Measurements from ENCODE around the gene TMEM254. TPM values are rescaled to one million over a fixed set of nuclear protein-coding genes. Genes with fewer than 3 reads are reported as not detected.
"Not testable (repeated sequence)": the region's sequence is repeated elsewhere in the genome, so short reads cannot be mapped to it uniquely, and the experiment has no call there.

TMEM254 gene
- total RNA-seq, 8 experiments from 2014 or later: 8.9 to 28.5 (median 15.1) TPM

DNA sequence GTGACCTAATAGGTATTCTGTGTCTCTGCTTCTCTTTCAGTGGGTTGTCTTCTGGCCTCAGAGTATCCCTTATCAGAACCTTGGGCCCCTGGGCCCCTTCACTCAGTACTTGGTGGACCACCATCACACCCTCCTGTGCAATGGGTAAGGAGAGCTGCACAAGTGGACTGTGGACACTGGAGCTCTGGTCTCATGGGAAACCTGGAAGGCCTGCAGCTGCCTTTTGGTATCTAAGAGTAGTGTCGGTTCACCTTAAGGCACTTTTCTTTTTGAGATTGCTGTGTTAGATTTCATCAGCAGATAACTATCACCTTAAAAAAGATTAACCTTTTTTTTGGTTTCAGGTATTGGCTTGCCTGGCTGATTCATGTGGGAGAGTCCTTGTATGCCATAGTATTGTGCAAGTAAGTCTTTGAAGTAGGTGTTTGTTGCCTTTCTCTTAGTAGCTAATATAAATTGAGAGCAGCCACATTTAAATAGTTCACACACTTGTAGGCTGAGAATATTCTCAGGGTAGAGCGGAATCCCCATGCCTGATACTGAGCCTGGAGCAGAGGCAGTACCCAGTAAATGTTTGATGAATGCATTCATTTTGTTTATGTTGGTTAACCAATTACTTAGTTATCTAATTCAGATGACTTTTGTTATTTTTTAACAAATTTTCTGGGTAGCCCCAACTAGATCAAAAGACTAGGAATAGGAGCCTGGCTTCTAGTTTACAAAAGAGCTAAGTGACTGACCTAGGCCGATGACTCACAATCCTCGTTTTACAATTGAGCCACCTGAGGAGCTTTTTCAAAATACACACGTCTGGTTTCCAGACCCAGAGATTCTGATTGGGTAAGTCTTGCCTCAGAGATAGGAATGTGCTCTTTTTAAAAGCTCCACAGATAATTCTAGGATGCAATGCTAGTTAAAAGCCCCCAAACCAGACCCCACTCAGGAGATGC lies 3.6 kb downstream of the TMEM254 start:
- in situ Hi-C loops (cut with MboI; ENCODE audit: low pct_unique_long_range_greater_than_20kb in 2 of 9, low sequenced_read_pairs in 9 of 9, unreplicated experiment in 9 of 9): no loop called here
- no peak for ATAC-seq (replicated peaks in 6 of 8)
- no peak overlapping the region for H3K4me3 ChIP-seq
- no peak overlapping the region for H3K27ac ChIP-seq
- peaks cover 3 to 8% of the 10 kb centered on the region in 2 donors for H3K4me1 ChIP-seq (replicated peaks in 1 of 2)
- 17 to 100% (median 56%) methylated on average over 1 to 5 of the region's 5 CpGs for WGBS, 10 experiments

DNA sequence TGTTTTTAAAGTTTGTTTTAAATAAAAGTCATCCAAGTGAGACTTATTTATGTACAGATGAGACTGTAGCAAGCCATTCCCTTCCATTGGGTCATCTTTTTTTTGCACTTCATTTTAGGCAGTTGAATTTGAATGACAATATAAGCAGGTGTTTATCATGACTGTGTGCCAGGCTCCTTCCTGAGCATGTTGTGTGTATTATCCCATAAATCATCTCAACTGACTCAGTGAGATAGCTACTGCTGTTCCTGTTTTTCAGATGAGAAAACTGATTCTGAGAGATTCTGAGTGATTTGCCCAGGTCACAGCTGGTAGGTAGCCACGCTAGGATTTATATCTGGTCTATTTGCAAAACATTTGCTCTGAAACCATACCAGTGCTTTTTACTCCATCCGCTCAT lies 11.7 kb downstream of the TMEM254 start:
- ATAC-seq (replicated peaks in 6 of 8): no peak
- 86 to 100% (median 91%) methylated on average over 1 to 2 of the region's 2 CpGs; no CpG with 5 or more reads in 4 of the 10 experiments for WGBS, 10 experiments
- Histone ChIP-seq H3K27ac (no peak overlapping the region), H3K4me3 (no peak overlapping the region), H3K4me1 (replicated peaks in 1 of 2) (no peaks in the 10 kb centered on the region)
- in situ Hi-C loops (cut with MboI; ENCODE audit: low pct_unique_long_range_greater_than_20kb in 2 of 9, low sequenced_read_pairs in 9 of 9, unreplicated experiment in 9 of 9): no loop called here

DNA sequence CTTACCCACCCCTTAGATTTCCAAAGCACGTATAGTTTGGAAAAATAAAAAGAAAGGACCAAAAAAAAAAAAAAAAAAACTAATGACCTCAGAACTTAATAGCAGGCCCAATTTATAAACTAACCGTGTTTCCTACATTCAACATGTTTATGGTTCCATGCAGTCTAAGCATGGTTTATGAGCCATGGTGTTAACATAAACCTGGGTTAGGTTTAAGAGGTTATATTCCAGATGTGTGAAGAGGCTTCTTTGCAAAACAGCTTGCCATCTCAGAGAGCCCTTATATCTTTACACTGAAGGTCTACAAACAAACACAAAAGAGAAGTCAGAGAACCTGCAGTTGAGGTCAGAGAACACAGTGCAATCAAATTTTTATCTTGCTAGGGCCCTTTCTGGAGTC lies 15.8 kb downstream of the TMEM254 start:
- no peak overlapping the region for H3K4me3 ChIP-seq
- ATAC-seq (replicated peaks in 6 of 8): no peak
- no peak overlapping the region for H3K27ac ChIP-seq
- no peaks in the 10 kb centered on the region for H3K4me1 ChIP-seq (replicated peaks in 1 of 2)
- WGBS, 10 experiments: 63 to 100% (median 79%) methylated on average over 1 to 2 of the region's 2 CpGs
- in situ Hi-C loops (cut with MboI; ENCODE audit: low pct_unique_long_range_greater_than_20kb in 2 of 9, low sequenced_read_pairs in 9 of 9, unreplicated experiment in 9 of 9): no loop called here

DNA sequence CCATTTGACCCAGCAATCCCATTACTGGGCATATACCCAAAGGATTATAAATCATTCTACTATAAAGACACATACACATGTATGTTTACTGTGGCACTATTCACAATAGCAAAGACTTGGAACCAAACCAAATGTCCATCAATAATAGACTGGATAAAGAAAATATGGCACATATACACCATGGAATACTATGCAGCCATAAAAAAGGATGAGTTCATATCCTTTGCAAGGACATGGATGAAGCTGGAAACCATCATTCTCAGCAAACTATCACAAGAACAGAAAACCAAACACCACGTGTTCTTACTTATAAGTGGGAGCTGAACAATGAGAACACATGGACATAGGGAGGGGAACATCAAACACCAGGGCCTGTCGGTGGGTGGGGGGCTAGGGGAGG lies 19.8 kb downstream of the TMEM254 start:
- H3K27ac ChIP-seq; ATAC-seq (replicated peaks in 6 of 8); in situ Hi-C loops (cut with MboI; ENCODE audit: low pct_unique_long_range_greater_than_20kb in 2 of 9, low sequenced_read_pairs in 9 of 9, unreplicated experiment in 9 of 9); H3K4me3 ChIP-seq; H3K4me1 ChIP-seq (replicated peaks in 1 of 2): not testable (repeated sequence)
- 57% methylated on average over 1 of the region's 2 CpGs; no CpG with 5 or more reads in 9 of the 10 experiments for WGBS, 10 experiments

DNA sequence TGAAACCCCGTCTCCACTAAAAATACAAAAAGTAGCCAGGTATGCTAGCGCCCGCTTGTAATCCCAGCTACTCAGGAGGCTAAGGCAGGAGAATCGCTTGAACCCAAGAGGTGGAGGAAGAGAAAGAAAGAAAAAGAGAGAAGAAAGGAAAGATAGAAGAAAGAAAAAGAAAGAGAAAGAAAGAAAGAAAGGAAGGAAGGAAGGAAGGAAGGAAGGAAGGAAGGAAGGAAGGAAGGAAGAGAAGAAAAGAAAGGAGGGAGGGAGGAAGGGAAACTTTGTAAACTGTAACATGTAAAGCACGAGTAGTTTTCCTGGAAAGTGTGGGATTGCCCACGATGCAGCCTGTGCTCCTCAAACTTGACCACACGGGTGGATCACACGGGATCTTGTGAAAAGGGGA lies 20.8 kb downstream of the TMEM254 start:
- H3K27ac ChIP-seq; H3K4me1 ChIP-seq (replicated peaks in 1 of 2); H3K4me3 ChIP-seq; ATAC-seq (replicated peaks in 6 of 8); in situ Hi-C loops (cut with MboI; ENCODE audit: low pct_unique_long_range_greater_than_20kb in 2 of 9, low sequenced_read_pairs in 9 of 9, unreplicated experiment in 9 of 9): not testable (repeated sequence)
- WGBS, 10 experiments: 59 to 93% (median 76%) methylated on average over 2 to 8 of the region's 8 CpGs; no CpG with 5 or more reads in 1 of the 10 experiments

DNA sequence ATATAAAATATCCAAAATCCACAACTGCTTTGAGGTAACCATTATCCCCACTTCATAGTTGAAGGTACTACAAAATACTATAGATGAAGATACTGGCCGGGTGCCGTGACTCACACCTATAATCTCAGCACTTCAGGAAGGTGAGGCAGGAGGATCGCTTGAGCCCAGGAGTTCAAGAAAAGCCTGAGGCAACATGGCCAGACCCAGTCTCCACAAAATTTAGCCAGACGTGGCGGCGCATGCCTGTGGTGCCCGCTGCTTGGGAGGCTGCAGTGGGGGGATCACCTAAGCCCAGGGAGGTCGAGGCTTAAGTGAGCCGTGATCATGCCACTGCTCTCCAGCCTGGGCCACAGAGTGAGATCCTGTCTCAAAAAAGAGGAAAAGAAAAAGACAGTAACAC lies 21.7 kb downstream of the TMEM254 start:
- H3K4me1 ChIP-seq (replicated peaks in 1 of 2): no peaks in the 10 kb centered on the region
- in situ Hi-C loops (cut with MboI; ENCODE audit: low pct_unique_long_range_greater_than_20kb in 2 of 9, low sequenced_read_pairs in 9 of 9, unreplicated experiment in 9 of 9): no loop called here
- ATAC-seq (replicated peaks in 6 of 8): no peak

DNA sequence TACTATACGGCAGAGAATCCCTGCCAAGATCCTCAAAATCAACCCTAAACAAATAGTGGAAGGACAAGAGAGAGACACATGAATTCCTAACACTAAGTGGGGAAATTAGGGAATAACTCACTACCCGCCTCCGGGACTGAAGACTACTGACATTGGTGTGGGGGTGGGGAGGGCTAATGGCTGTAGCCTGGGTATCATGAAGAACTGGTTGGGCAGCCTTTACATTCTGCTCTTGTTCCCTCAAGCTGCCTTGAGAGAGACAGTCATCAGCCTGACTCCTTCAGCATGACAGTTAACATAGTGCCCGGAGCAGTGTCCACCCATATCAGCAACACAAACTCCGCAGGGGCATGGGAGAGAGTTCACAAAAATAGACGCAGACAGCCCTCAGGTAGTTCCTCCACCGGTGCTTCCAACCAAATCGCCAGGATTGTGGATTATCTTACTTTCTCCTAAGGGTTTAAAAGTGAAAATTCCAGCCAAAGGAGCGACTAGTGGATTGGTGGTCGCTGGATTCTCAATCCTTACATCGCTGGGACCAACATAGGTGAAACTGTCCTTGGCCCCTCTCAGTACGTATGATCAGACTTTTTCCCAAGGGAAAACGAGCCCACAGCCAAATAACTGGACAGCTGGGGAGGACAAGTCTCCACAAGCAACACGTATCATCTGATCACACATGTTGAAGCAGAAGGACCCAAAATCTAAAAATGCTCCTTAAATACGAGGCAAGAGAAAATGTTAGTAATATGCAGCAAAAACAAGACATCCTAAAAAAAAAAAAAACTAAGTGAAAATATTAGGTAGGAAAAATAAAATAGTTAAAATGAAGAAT lies 22.6 kb downstream of the TMEM254 start:
- Histone ChIP-seq H3K4me1 (replicated peaks in 1 of 2) (no peaks in the 10 kb centered on the region), H3K4me3 (no peak overlapping the region), H3K27ac (no peak overlapping the region)
- in situ Hi-C loops (cut with MboI; ENCODE audit: low pct_unique_long_range_greater_than_20kb in 2 of 9, low sequenced_read_pairs in 9 of 9, unreplicated experiment in 9 of 9): no loop called here
- ATAC-seq (replicated peaks in 6 of 8): no peak
- WGBS, 10 experiments: 54 to 100% (median 76%) methylated on average over 1 to 14 of the region's 15 CpGs

More for the DNA sequence above, 21.7 kb downstream of the TMEM254 start:
- 50 to 100% (median 93%) methylated on average over 1 to 3 of the region's 9 CpGs; no CpG with 5 or more reads in 4 of the 10 experiments for WGBS, 10 experiments
- Histone ChIP-seq H3K4me3 (no peak overlapping the region), H3K27ac (no peak overlapping the region)

DNA sequence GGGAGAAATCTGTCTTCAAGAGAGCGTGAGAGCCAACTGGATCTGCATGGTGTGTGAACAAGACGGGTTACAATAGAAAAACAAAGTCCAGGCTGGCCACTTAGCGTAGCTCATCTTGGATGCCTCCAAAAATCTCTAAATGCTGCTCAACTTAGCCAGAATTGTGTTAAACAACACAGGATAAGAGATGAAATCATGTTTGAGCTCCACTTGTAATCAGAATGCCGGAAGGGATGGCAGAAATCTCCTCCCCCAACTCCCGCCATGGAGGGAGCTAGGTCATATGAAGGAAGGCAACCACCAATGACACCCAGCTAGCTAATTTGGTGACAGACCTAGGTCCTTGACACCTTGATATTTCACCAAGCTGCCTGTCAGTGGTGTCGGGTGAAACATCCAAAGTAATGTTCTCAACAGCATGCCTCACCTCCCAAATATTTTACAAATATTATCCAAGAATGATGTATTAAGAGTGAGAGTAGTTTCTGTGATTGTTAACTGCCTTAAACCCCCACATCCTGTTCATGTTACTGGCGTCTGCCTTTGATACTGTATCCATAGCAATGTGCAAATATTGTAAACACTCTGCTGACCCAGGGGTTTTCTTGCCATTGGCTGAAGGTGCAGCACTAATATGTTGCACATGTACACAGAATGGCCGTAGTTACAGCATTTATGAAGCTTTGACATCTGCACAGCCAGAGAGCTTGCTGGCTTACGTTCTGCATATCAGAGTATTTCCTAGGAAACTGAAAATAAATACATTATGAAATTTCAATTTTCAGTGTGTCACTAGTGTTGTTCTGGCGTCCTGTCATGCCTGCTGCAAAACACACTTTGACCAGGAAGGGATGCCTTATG lies 25.8 kb downstream of the TMEM254 start:
- Histone ChIP-seq H3K4me1 (replicated peaks in 1 of 2) (no peaks in the 10 kb centered on the region), H3K4me3 (no peak overlapping the region), H3K27ac (no peak overlapping the region)
- ATAC-seq (replicated peaks in 6 of 8): peak in 5 of 8 experiments; percentile 62 to 99 (median 96)
- WGBS, 10 experiments: 2 to 100% (median 86%) methylated on average over 1 to 8 of the region's 10 CpGs
- in situ Hi-C loops (cut with MboI; ENCODE audit: low pct_unique_long_range_greater_than_20kb in 2 of 9, low sequenced_read_pairs in 9 of 9, unreplicated experiment in 9 of 9): no loop called here

DNA sequence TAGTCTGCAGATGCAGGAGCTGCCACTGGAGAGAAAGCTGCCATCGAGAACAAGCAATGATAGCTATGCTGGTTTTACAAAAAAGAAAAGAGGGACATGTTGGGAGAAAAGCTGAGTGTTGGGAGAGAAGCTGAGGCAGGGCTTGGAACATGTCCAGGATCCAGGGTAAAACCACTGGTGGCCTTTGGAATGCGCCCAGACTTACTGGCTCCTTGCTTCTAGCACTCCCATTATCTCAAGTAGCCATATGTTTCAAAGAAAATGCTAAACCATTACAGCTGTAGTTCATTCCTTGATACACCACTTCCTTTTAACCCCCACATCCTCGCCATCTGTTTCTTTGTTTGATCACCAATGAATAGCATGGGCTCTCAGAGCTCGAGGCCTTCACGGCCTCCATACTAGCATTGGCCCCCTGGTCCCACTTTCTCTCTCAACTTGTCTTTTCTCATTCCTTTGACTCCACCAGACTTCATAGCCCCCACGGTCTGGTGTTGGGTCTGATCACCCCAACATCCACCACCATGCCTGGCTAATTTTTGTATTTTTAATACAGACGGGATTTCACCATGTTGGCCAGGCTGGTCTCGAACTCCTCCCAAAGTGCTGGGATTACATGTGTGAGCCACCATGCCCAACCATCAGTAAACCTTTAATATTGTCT lies 30.2 kb downstream of the TMEM254 start:
- H3K4me3 ChIP-seq: no peak overlapping the region
- ATAC-seq (replicated peaks in 6 of 8): no peak
- H3K27ac ChIP-seq: no peak overlapping the region
- WGBS, 10 experiments: 29 to 100% (median 77%) methylated on average over 1 to 8 of the region's 8 CpGs
- no peaks in the 10 kb centered on the region for H3K4me1 ChIP-seq (replicated peaks in 1 of 2)
- in situ Hi-C loops (cut with MboI; ENCODE audit: low pct_unique_long_range_greater_than_20kb in 2 of 9, low sequenced_read_pairs in 9 of 9, unreplicated experiment in 9 of 9): no loop called here

DNA sequence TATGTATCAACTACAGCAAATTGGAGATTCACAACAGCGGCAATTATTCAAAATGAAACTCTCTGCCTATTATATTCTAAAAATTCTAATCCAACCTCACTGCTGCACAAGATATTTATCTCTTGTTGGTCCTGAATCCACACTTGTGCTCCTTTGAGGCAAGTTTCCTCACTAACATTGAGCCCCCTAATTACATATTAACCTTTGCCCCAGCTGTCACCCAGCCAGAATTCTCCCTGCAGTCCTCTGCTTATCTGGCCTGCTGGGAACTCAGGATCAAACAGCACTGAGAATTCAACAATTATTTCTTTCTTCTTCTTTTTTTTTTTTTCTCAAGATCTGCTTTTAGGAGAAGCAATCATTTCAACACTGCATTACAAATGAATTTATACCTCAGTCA lies 32.5 kb downstream of the TMEM254 start:
- no peaks in the 10 kb centered on the region for H3K4me1 ChIP-seq (replicated peaks in 1 of 2)
- ATAC-seq (replicated peaks in 6 of 8): no peak
- no peak overlapping the region for H3K4me3 ChIP-seq
- no peak overlapping the region for H3K27ac ChIP-seq
- in situ Hi-C loops (cut with MboI; ENCODE audit: low pct_unique_long_range_greater_than_20kb in 2 of 9, low sequenced_read_pairs in 9 of 9, unreplicated experiment in 9 of 9): no loop called here
- WGBS, 10 experiments: 67 to 100% (median 95%) methylated on average over 1 of the region's 1 CpG; no CpG with 5 or more reads in 2 of the 10 experiments

DNA sequence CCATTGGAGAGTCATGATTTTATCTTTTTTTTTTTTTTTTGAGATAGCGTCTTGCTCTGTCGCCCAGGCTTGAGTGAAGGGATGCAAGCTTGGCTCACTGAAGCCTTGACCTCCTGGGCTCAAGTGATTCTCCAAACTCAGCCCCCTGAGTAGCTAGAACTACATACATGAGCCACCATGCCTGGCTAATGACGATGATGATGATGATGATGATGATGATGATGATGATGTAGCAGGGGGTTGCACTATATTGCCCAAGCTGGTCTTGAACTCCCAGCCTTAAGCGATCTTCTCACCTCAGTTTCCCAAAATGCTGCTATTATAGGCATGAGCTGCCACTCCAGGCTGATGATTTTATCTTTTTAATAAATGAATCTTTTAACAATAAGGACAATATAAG lies 40.2 kb downstream of the TMEM254 start:
- 33 to 90% (median 84%) methylated on average over 1 to 3 of the region's 4 CpGs; no CpG with 5 or more reads in 2 of the 10 experiments for WGBS, 10 experiments
- in situ Hi-C loops (cut with MboI; ENCODE audit: low pct_unique_long_range_greater_than_20kb in 2 of 9, low sequenced_read_pairs in 9 of 9, unreplicated experiment in 9 of 9): no loop called here
- H3K27ac ChIP-seq: no peak overlapping the region
- ATAC-seq (replicated peaks in 6 of 8): no peak
- H3K4me3 ChIP-seq: no peak overlapping the region
- H3K4me1 ChIP-seq (replicated peaks in 1 of 2): no peaks in the 10 kb centered on the region

DNA sequence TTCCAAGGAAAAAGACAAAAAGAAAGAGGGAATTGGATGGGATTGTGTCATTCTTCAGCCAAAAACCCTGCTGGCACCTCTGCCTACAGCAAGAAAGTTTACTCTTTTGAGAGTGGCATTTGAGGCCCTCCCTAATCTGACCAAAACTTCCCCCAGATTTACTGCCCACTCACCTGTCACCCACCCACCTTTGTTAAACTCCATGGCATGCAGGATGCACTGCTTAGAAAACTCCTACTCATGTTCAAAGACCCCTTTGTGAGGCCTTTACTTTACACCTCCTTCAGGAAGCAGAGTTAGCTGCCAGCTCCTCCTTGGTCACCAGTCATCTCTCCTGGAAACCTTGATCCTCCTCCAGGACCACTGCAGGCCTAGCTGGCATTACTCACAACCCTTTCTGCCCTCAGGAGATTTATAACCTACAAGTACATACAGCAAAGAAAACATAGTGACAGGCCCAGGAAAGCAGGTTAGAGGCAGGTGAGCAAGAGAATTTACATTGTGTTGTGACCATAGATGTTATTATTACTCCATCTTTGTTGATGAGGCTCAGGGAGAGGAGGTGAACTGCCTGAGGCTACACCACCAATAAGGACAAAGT lies 43.7 kb downstream of the TMEM254 start:
- Histone ChIP-seq H3K4me1 (replicated peaks in 1 of 2) (no peaks in the 10 kb centered on the region), H3K4me3 (no peak overlapping the region), H3K27ac (no peak overlapping the region)
- in situ Hi-C loops (cut with MboI; ENCODE audit: low pct_unique_long_range_greater_than_20kb in 2 of 9, low sequenced_read_pairs in 9 of 9, unreplicated experiment in 9 of 9): no loop called here
- no peak for ATAC-seq (replicated peaks in 6 of 8)

All from motor neuron (in vitro differentiated cells).